GM13977 (cell line): ENCODE data around the gene AKNA.

Source experiments
- DNase-seq: peaks from one replicate; pipeline ENCODE4 v3.0.0; 2012; ENCODE audit warnings: low spot score
- in situ Hi-C: fragments of 300-500 bp; cut with MboI; formaldehyde crosslinking; loops from one replicate; pipeline ENCODE4 v1.12.0; 2022; ENCODE audit warnings: low sequenced_read_pairs, low pct_unique_long_range_greater_than_20kb, mixed read lengths, inconsistent platforms; ENCODE audit not compliant: unreplicated experiment
- TF ChIP-seq, protein P1 (sequence below): IDR thresholded peaks from 2 replicates; pipeline ENCODE4 v1.5.1; 2012; ENCODE audit warnings: mild to moderate bottlenecking, control low read depth; ENCODE audit not compliant: insufficient read depth; ENCODE audit errors: extremely low read depth, missing control alignments

Gene AKNA

GRCh38 chr9:114345493-114346065 lies 42.2 kb downstream of the AKNA start:
- in situ Hi-C loops = no loop called here

GRCh38 chr9:114344692-114345091 lies 43.1 kb downstream of the AKNA start:
- no peak for DNase-seq

More at GRCh38 chr9:114345493-114346065, 42.2 kb downstream of the AKNA start:
- TF ChIP-seq, protein P1, sequence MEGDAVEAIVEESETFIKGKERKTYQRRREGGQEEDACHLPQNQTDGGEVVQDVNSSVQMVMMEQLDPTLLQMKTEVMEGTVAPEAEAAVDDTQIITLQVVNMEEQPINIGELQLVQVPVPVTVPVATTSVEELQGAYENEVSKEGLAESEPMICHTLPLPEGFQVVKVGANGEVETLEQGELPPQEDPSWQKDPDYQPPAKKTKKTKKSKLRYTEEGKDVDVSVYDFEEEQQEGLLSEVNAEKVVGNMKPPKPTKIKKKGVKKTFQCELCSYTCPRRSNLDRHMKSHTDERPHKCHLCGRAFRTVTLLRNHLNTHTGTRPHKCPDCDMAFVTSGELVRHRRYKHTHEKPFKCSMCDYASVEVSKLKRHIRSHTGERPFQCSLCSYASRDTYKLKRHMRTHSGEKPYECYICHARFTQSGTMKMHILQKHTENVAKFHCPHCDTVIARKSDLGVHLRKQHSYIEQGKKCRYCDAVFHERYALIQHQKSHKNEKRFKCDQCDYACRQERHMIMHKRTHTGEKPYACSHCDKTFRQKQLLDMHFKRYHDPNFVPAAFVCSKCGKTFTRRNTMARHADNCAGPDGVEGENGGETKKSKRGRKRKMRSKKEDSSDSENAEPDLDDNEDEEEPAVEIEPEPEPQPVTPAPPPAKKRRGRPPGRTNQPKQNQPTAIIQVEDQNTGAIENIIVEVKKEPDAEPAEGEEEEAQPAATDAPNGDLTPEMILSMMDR = no peak
- DNase-seq = no peak

DNA sequence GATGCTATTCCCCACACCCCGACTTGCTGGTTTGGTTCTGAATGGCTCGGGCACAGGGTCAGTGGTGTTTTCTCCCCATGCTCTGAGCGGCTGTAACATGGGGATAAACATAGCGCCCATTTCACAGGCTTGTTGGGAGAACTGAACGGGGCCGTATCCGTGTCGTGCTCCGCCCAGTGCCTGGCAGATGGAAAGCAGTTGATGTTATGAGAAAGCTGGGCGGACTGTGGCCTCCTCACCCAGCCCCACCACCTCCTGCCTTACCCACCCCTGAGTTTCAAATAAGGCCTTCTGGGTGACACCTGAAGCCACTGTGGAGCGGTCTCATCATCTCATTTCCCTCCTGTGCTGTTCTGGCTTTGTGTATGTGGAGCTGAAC lies 43.6 kb downstream of the AKNA start:
- no peak for DNase-seq
- in situ Hi-C loops = no loop called here
- TF ChIP-seq, protein P1 = no peak

More at GRCh38 chr9:114344692-114345091, 43.1 kb downstream of the AKNA start:
- in situ Hi-C loops = no loop called here
- TF ChIP-seq, protein P1 = no peak

- no peak for DNase-seq
- in situ Hi-C loops = no loop called here
These were observed 44.2 kb downstream of the AKNA start for GRCh38 chr9:114343471-114344187.

GRCh38 chr9:114342755-114343440 lies 44.9 kb downstream of the AKNA start:
- TF ChIP-seq, protein P1 = no peak
- in situ Hi-C loops = no loop called here
- DNase-seq = no peak

More at GRCh38 chr9:114343471-114344187, 44.2 kb downstream of the AKNA start:
- TF ChIP-seq, protein P1 = no peak

- no peak for DNase-seq
- in situ Hi-C loops = no loop called here
- TF ChIP-seq, protein P1 = no peak
These were observed 45.8 kb downstream of the AKNA start for GRCh38 chr9:114341991-114342390.
